Panc1 (cell line): ENCODE results near the gene FARS2. TPM values are rescaled to one million over a fixed set of nuclear protein-coding genes. Genes with fewer than 3 reads are reported as not detected.

ENCODE experiments used
- ATAC-seq: fragments of 200-7000 bp; cut with Tn5 transposase; 2 replicates; pipeline ENCODE4 v1.9.1; 2020; ENCODE audit warnings: mild to moderate bottlenecking, moderate library complexity
- BruUV-seq: library from RNA; stranded (reverse); fragments of 400-500 nt; replicated peaks from 2 replicates; lab custom pipeline; 2021; lab: Mats Ljungman, UMichigan
- CTCF ChIA-PET: fragments of 300-600 bp; sonication (Branson Sonifier 250); formaldehyde crosslinking; loops from one replicate; lab custom pipeline; 2022; ENCODE audit warnings: antibody characterized with exemption; lab: Charles Lee
- POLR2A ChIA-PET: fragments of 300-600 bp; sonication (Branson Sonifier 250); formaldehyde crosslinking; loops from one replicate; lab custom pipeline; 2022; ENCODE audit warnings: antibody characterized with exemption; lab: Charles Lee
- DNase-seq: peaks from one replicate; pipeline ENCODE4 v3.0.0-alpha.2; 2010; ENCODE audit warnings: low read depth, low spot score
- H3K27ac ChIP-seq: 2 replicates; pipeline ENCODE4 v1.5.1; 2011; ENCODE audit warnings: mild to moderate bottlenecking, low read length, inconsistent platforms
- H3K27me3 ChIP-seq: fragments of 200-500 bp; sonication (Bioruptor generic); 2 replicates; pipeline ENCODE4 v1.6.0; 2014; ENCODE audit warnings: low read length, inconsistent platforms; ENCODE audit not compliant: control insufficient read depth, insufficient read depth
- H3K36me3 ChIP-seq: fragments of 200-500 bp; sonication (Bioruptor generic); 2 replicates; pipeline ENCODE4 v1.5.1; 2014; ENCODE audit warnings: inconsistent platforms, mild to moderate bottlenecking, low read length, moderate library complexity; ENCODE audit not compliant: control insufficient read depth, insufficient read depth
- H3K4me1 ChIP-seq: 2 replicates; pipeline ENCODE4 v1.5.1; 2011; ENCODE audit warnings: inconsistent platforms, mild to moderate bottlenecking, low read length, moderate library complexity; ENCODE audit not compliant: control insufficient read depth, insufficient read depth
- H3K4me3 ChIP-seq, 2 experiments: 2 replicates each; pipeline ENCODE4 v1.5.1; 2011 to 2012; ENCODE audit warnings: low read depth in 2 of 2, low read length in 2 of 2, mild to moderate bottlenecking in 2 of 2, inconsistent platforms in 1 of 2, moderate library complexity in 1 of 2
- H3K9me3 ChIP-seq: fragments of 200-500 bp; sonication (Bioruptor generic); 2 replicates; pipeline ENCODE4 v1.5.1; 2014; ENCODE audit warnings: low read depth, mild to moderate bottlenecking, inconsistent platforms, low read length, moderate library complexity; ENCODE audit not compliant: control insufficient read depth, insufficient read depth
- POLR2AphosphoS5 ChIP-seq: IDR thresholded peaks from 2 replicates; pipeline ENCODE4 v1.6.1; 2012; ENCODE audit warnings: mild to moderate bottlenecking, low read depth, low read length, moderate library complexity
- REST ChIP-seq, 2 experiments: IDR thresholded peaks; 2 replicates each; pipeline ENCODE4 v1.6.1; 2011 to 2012; ENCODE audit warnings: low read depth in 2 of 2, control low read depth in 1 of 2, low read length in 1 of 2, mild to moderate bottlenecking in 1 of 2, moderate library complexity in 1 of 2; ENCODE audit not compliant: insufficient read depth in 1 of 2
- SIN3A ChIP-seq: IDR thresholded peaks from 2 replicates; pipeline ENCODE4 v1.6.1; 2012; ENCODE audit warnings: low read depth, mild to moderate bottlenecking, low read length, moderate library complexity, borderline replicate concordance; ENCODE audit not compliant: insufficient read depth
- TCF7L2 ChIP-seq: IDR thresholded peaks from 2 replicates; pipeline ENCODE4 v1.6.1; 2011; ENCODE audit warnings: mild to moderate bottlenecking, low read depth, low read length, inconsistent platforms
- in situ Hi-C: cut with HindIII; loops from 2 replicates; pipeline ENCODE4 v1.10.0; 2016; ENCODE audit warnings: low sequenced_read_pairs, low pct_unique_long_range_greater_than_20kb
- intact Hi-C: fragments of 100-400 bp; cut with micrococcal nuclease; formaldehyde crosslinking; loops from one replicate; pipeline ENCODE4 v1.10.0; 2022; ENCODE audit not compliant: unreplicated experiment
- total RNA-seq: library from RNA; stranded (reverse); gene quantifications from one replicate; pipeline ENCODE4 v1.2.1, GENCODE V29; 2021; ENCODE audit not compliant: unreplicated experiment
- TF ChIP-seq, protein P1 (sequence below): fragments of 450-650 bp; IDR thresholded peaks from 2 replicates; pipeline ENCODE4 v1.5.1; 2017; ENCODE audit warnings: mild to moderate bottlenecking

The FARS2 gene
- total RNA-seq, 1 experiment from 2014 or later = 12.8 TPM

DNA sequence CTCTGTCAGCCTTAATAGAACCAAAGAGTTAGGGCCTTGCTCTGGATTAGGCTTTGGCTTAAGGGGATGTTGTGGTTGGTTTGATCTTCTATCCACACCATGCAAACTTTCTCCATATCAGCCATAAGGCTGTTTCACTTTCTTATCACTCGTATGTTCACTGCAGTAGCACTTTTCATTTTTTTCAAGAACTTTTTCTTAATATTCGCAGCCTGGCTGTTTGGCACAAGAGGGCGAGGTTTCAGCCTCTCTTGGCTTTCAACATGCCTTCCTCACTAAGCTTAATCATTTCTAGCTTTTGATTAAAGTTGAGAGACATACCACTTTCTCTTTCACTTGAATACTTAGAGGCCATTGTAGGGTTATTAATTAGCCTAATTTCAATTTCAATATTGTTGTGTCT, 552.3 kb downstream of the FARS2 start:
- CTCF ChIA-PET = no interaction called here
- Histone ChIP-seq H3K36me3 (no peaks in the 10 kb centered on the region), H3K9me3 (no peaks in the 10 kb centered on the region), H3K27ac (no peak overlapping the region), H3K27me3 (no peaks in the 10 kb centered on the region), H3K4me1 (no peaks in the 10 kb centered on the region), H3K4me3 (no peak overlapping the region)
- ATAC-seq = no peak
- TF ChIP-seq REST (IDR thresholded peaks at IDR 0.05; ENCODE audit: insufficient read depth in 1 of 2, low read depth in 2 of 2, low read length in 1 of 2) (no peak), TCF7L2 (no peak), SIN3A (no peak), POLR2AphosphoS5 (no peak)
- TF ChIP-seq, protein P1, sequence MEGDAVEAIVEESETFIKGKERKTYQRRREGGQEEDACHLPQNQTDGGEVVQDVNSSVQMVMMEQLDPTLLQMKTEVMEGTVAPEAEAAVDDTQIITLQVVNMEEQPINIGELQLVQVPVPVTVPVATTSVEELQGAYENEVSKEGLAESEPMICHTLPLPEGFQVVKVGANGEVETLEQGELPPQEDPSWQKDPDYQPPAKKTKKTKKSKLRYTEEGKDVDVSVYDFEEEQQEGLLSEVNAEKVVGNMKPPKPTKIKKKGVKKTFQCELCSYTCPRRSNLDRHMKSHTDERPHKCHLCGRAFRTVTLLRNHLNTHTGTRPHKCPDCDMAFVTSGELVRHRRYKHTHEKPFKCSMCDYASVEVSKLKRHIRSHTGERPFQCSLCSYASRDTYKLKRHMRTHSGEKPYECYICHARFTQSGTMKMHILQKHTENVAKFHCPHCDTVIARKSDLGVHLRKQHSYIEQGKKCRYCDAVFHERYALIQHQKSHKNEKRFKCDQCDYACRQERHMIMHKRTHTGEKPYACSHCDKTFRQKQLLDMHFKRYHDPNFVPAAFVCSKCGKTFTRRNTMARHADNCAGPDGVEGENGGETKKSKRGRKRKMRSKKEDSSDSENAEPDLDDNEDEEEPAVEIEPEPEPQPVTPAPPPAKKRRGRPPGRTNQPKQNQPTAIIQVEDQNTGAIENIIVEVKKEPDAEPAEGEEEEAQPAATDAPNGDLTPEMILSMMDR = no peak
- no TSS peak for BruUV-seq
- intact Hi-C loops = no loop called here
- DNase-seq = no peak
- POLR2A ChIA-PET = no interaction called here
- in situ Hi-C loops = no loop called here

DNA sequence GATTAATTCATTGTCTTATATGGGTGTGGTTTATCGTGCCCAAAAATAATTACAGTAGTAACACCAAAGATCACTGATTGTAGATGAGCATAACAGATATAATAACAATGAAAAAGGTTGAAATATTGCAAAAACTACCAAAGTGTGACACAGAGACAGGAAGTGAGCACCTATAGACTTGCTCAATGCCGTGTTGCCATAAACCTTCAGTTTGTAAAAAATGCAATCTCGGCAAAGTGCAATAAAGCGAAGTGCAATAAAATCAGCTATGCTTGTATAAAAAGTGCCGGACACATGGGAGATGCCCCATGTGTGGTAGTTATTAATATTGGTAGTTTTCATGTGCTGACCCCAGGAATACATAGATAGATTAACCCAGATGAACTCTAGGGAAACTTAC, 552.8 kb downstream of the FARS2 start:
- ATAC-seq = no peak

More for the DNA sequence above, 552.8 kb downstream of the FARS2 start:
- POLR2A ChIA-PET = no interaction called here
- no peak for DNase-seq
- Histone ChIP-seq H3K36me3 (no peaks in the 10 kb centered on the region), H3K27me3 (no peaks in the 10 kb centered on the region), H3K27ac (no peak overlapping the region), H3K4me1 (no peaks in the 10 kb centered on the region), H3K4me3 (no peak overlapping the region), H3K9me3 (no peaks in the 10 kb centered on the region)
- intact Hi-C loops = no loop called here
- CTCF ChIA-PET = no interaction called here
- TF ChIP-seq REST (IDR thresholded peaks at IDR 0.05; ENCODE audit: insufficient read depth in 1 of 2, low read depth in 2 of 2, low read length in 1 of 2) (no peak), SIN3A (no peak), POLR2AphosphoS5 (no peak), TCF7L2 (no peak)
- TF ChIP-seq, protein P1 = no peak
- BruUV-seq = no TSS peak
- in situ Hi-C loops = no loop called here
